ENCODE results near the gene PRKAB1. TPM values are rescaled to one million over a fixed set of nuclear protein-coding genes. Genes with fewer than 3 reads are reported as not detected.

PRKAB1 gene
- total RNA-seq, 2 donors from 2014 or later = 28.8 to 32.0 TPM

DNA sequence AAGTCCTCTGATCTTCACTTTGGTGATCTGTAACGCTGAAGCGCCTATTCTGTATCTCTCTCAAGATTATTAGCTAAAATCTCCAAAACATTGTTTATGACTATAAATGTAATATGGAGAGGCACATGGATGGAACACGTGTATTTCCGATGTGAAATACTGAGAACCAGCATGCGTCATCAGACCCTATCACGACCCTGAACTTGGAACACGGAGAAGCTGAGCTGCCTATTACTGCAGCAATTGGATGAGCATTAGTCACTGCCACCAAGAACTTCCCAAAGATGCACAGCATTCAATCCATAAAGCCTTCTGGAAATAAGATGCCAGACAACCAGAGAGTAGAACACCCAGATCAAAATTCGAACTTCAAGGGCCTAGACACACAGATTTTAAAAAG, 61.9 kb downstream of the PRKAB1 start:
- peaks cover 24% of the 10 kb centered on the region for H3K36me3 Mint-ChIP-seq (ENCODE audit: low read depth)
- no peaks in the 10 kb centered on the region for H3K4me1 Mint-ChIP-seq
- H3K36me3 ChIP-seq (ENCODE audit: control insufficient read depth, insufficient read depth, low read length) = peaks cover 50% of the 10 kb centered on the region
- DNase-seq = no peak
- H3K27ac ChIP-seq (ENCODE audit: low read depth, low read length) = no peak overlapping the region
- no peaks in the 10 kb centered on the region for H3K27me3 ChIP-seq (ENCODE audit: control insufficient read depth, insufficient read depth, low read length, poor library complexity, severe bottlenecking)
- H3K4me3 ChIP-seq (ENCODE audit: low read length) = no peak overlapping the region
- TF ChIP-seq, protein P1, sequence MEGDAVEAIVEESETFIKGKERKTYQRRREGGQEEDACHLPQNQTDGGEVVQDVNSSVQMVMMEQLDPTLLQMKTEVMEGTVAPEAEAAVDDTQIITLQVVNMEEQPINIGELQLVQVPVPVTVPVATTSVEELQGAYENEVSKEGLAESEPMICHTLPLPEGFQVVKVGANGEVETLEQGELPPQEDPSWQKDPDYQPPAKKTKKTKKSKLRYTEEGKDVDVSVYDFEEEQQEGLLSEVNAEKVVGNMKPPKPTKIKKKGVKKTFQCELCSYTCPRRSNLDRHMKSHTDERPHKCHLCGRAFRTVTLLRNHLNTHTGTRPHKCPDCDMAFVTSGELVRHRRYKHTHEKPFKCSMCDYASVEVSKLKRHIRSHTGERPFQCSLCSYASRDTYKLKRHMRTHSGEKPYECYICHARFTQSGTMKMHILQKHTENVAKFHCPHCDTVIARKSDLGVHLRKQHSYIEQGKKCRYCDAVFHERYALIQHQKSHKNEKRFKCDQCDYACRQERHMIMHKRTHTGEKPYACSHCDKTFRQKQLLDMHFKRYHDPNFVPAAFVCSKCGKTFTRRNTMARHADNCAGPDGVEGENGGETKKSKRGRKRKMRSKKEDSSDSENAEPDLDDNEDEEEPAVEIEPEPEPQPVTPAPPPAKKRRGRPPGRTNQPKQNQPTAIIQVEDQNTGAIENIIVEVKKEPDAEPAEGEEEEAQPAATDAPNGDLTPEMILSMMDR (conservative IDR thresholded peaks at IDR 0.05) = no peak
- no peaks in the 10 kb centered on the region for H3K9me3 ChIP-seq (ENCODE audit: control insufficient read depth, low read length)
- no peak overlapping the region for H3K9ac ChIP-seq (ENCODE audit: extremely low read depth, low read length, poor library complexity, severe bottlenecking)
- no peak overlapping the region for H3K27ac Mint-ChIP-seq
- no peaks in the 10 kb centered on the region for H3K4me1 ChIP-seq (ENCODE audit: control insufficient read depth, insufficient read depth, low read length)
- H3K9me3 Mint-ChIP-seq = no peaks in the 10 kb centered on the region
- 94% methylated on average over 6 to 8 of the region's 8 CpGs for WGBS, 2 experiments (ENCODE audit: insufficient coverage in 1 of 2, insufficient read length in 1 of 2)
- H3K27me3 Mint-ChIP-seq (ENCODE audit: insufficient read depth) = no peaks in the 10 kb centered on the region
- H3K4me3 Mint-ChIP-seq = no peak overlapping the region

DNA sequence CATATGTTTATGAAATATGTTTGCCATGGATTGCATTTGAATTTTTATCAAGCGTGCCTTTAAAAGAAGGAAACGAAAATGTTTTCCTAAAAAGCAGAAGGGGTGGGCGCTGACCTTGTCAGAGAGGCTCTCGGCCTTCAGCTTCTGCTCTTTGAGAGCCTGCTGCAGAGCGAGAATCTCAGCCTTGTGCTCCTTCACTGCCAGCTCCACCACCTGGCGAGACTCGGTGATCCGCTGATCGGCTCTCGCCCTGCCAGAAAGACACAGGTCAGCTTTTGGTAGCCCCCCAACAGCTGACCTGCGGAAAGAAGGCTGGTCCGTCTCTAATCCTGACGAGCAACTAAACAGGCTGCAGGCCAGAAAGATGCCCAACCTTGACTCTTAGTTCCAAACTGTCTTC, 62.4 kb downstream of the PRKAB1 start:
- Histone ChIP-seq H3K4me1 (ENCODE audit: control insufficient read depth, insufficient read depth, low read length) (no peaks in the 10 kb centered on the region), H3K9ac (ENCODE audit: extremely low read depth, low read length, poor library complexity, severe bottlenecking) (no peak overlapping the region), H3K9me3 (ENCODE audit: control insufficient read depth, low read length) (no peaks in the 10 kb centered on the region), H3K36me3 (ENCODE audit: control insufficient read depth, insufficient read depth, low read length) (peaks cover 55% of the 10 kb centered on the region), H3K4me3 (ENCODE audit: low read length) (no peak overlapping the region), H3K27ac (ENCODE audit: low read depth, low read length) (no peak overlapping the region), H3K27me3 (ENCODE audit: control insufficient read depth, insufficient read depth, low read length, poor library complexity, severe bottlenecking) (no peaks in the 10 kb centered on the region)
- H3K27ac Mint-ChIP-seq = no peak overlapping the region
- no peaks in the 10 kb centered on the region for H3K27me3 Mint-ChIP-seq (ENCODE audit: insufficient read depth)
- WGBS, 2 experiments (ENCODE audit: insufficient coverage in 1 of 2, insufficient read length in 1 of 2) = 94% methylated on average over 9 to 13 of the region's 13 CpGs
- DNase-seq = peak; percentile 58
- no peaks in the 10 kb centered on the region for H3K4me1 Mint-ChIP-seq
- H3K9me3 Mint-ChIP-seq = no peaks in the 10 kb centered on the region
- no peak overlapping the region for H3K4me3 Mint-ChIP-seq
- peaks cover 24% of the 10 kb centered on the region for H3K36me3 Mint-ChIP-seq (ENCODE audit: low read depth)
- TF ChIP-seq, protein P1 (conservative IDR thresholded peaks at IDR 0.05) = no peak

Small RNA genes within 50 kb of the gene (microRNA-seq; reads per million reads assigned to microRNA genes)
- not detected for gene MIR1178 (ENCODE audit: borderline microRNAs expressed)

Other genes with a start within 250 kb of the PRKAB1 start
- gene TMEM233, start 74.4 kb upstream of the PRKAB1 start, total RNA-seq = not detected
- 10 to 100 TPM; 57.3 to 79.1 TPM for gene CIT, start 209.2 kb downstream of the PRKAB1 start, total RNA-seq